GOT3 (cell line): ENCODE results near the gene PCK2.
A peak's percentile ranks its signal among the peaks of the same experiment; 100 is the strongest.
"Not testable (repeated sequence)": the region's sequence is repeated elsewhere in the genome, so short reads cannot be mapped to it uniquely, and the experiment has no call there.

Source experiments
- DNase-seq: peaks from one replicate; lab custom pipeline; 2025; ENCODE audit warnings: mixed read lengths; lab: John Stamatoyannopoulos, UW

The PCK2 gene

GRCh38 chr14:24093901-24094840 is at the start of gene PCK2:
Gene PCK2, plus strand, starts transcription at chr14:24094311. Its CDS starts 95 bp downstream, at chr14:24094406.
- DNase-seq = peak; percentile 35

DNA sequence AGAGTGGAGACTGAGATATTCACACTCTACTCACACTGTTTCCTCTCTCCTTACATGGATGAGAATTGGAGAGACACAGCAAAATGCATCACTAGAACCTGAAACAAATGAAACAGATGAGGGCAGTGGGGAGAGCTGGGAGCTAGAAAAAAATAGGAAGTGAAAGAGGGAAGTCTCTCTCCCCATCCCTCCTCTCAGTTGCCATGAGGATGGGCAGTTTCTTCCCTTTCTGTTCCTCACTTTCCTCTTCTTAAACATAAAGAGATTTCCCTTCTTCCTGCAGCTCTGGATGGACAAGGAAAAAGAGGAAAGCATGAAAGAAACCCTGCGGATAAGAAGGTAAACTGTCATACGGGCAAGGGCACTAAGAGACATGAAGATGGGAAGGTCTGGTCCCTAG is 45.1 kb upstream of the PCK2 start:
- not testable (repeated sequence) for DNase-seq

DNA sequence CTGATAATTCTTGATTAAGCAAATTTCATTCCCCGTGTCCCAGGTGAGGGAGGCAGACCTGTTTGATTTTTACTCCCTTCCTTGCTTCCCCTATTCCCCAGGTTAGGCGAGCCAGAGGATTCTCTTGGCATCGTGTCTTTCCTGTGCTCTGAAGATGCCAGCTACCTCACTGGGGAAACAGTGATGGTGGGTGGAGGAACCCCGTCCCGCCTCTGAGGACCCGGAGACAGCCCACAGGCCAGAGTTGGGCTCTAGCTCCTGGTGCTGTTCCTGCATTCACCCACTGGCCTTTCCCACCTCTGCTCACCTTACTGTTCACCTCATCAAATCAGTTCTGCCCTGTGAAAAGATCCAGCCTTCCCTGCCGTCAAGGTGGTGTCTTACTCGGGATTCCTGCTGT is 43.4 kb upstream of the PCK2 start:
- DNase-seq = not testable (repeated sequence)

DNA sequence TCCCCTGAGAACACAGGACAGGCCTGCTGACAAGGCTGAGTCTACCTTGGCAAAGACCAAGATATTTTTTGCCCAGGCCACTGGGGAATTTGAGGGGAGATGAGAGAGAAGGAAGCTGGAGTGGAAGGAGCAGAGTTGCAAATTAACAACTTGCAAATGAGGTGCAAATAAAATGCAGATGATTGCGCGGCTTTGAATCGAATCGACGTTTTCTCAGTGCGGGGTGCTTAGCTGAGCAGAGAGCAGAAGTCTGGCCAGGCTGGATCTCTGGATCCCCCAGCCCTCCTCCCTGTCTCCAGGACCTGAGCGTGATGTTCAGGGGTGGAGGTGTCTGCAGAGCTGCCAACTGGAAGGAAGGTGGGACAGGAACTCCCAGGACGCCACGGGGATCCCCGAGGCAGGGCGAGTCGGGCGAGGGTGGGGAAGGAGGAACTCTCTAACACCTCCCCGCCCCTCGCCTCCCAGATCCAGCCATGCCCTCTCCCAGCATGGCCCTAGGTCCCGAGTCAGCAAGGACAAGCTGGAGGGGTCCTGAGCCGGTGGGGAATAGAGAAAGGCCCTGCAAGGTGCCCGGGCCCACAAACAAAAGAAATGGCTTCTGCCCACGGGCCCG is 42.8 kb upstream of the PCK2 start:
- no peak for DNase-seq

DNA sequence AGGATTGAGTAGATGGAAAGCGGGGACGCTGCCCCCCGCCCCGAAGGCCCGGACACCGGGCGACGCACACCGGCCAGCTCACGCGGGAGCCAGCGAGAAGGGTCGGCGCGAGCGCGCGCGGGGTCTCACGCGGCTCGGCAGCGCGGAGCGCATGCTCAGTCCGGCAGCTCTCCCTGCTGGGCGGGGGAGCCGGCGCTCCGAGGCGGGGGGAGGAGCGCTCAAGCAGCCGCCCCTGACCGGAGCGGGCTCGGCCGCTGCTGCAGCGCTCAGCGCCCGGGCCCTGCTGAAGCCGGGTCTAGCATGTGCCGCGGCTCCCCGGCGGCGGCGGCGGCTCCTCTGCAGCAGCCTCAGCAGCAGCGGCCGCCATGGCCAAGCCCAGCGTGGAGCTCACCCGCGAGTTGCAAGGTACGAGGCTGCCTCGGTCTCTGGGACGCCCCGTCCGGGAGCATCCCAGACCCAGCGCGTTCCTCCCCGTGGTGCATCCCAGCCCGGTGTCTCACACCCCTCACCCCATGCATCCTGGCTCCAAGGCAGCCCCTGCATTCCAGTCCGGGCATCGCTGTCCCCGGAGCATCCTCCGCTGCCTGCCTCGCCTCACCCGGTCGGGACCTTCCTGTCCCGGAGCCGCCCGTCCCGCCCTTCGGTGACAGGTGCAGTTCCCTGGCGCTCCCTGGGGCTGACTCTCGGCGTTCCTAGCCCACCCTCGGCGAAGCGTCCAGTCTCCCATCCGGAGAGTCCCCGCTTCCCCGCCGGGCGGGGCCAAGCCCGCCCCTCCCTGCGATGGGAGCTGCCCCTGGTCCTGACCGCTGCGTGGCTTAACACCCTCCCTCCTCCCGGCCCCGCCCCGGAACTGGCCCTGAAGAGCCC is 42.1 kb upstream of the PCK2 start, which contains the start of gene CARMIL3:
TSS of gene CARMIL3 (plus strand) at position 221 of the 867 bp plus-strand sequence. CDS start at position 366, 145 bp downstream.
- no peak for DNase-seq

DNA sequence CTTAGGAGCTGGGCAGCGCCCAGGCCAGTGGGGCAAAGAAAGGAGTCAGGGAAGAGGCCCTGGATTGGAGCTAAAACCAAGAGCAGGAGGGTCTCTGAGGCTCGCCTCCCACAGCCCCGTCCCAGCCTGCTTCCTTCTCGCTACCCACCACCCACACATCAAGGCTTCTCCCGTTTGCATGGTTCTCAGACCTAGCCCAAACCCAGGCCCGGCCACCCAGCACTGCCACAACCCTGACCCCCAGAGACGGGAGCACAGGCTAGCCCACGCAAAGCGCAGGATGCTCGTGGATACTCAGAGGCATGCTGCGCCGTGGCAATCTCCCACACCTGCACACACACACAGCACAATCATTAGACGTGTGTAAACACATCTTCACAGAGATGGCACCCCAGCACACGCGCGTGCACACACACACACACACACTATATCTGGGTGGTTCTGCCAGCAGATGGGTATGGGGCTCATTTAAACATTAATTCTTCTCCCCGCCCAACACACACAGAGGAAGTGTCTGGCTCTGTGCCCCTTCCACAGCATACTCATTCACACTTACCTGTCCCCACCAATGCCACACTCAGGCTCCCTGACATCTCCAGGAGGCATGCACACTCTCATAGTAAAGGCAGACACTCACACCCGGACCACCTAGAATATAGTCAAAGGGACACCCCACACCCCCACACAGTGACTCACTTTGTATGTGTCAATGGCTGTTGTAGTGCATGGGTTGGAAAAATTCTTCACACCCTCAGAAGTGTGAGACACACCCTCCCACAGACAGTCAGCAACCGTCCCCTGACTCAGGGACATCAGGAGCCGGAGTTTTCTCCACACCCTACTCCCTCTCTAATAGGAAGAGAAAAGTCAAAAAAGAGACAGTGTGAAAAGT is 41.2 kb upstream of the PCK2 start:
- DNase-seq = no peak

GRCh38 chr14:24053548-24054323 is 40.4 kb upstream of the PCK2 start:
- DNase-seq = no peak

DNA sequence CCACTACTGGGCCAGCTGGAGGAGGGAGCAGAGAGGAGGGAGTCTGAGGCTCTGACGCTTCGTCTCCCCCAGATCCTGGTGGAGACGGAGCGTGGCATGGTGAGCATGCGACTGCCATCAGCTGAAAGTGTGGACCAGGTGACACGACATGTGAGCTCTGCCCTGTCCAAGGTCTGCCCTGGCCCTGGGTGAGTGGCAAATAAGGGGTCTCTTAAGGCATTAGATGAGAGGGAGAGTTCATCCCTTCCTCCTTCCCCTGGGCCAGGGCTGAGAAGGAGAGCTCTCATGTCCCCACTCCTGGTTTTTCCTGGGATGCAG is 39.8 kb upstream of the PCK2 start:
- DNase-seq = no peak

GRCh38 chr14:24054646-24055045 is 39.5 kb upstream of the PCK2 start:
- DNase-seq = no peak

DNA sequence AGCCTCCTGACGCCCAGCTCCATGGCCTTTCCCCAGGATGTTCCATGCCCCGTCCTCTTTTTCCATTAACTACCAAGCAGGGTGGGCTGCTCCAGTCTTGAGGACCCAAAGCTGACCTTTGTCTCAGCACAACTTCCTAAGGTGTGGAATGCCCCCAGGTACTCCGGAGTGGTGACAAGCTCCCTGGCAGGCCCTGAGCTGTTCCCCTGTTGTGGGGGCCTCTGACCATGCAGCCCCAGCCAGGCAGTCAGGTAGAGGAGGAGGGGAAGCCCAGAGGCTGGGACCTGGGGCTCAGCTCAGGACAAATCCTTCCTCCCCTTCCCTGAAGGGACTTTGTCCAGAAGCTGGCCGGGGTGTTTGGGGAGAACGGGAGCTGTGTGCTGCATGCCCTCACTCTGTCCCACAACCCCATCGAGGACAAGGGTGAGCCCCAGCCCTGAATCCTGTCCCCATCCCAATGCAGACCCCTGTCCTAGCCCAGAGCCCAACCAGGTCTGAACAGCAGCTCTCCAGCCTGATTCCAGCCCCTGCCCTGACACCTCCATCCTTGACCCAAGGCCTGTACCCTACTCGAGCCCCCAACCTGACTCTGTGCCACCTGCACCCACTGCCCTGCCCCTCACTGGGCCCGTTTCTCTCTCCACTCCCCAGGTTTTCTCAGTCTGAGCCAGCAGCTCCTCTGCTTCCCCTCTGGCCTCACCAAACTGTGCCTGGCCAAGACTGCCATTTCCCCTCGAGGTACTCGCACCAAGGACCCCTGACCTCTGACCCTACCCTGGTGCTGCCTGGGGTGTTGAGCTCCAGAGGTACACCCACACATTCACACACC is 37.9 kb upstream of the PCK2 start:
- DNase-seq = no peak

GRCh38 chr14:24056800-24057184 is 37.3 kb upstream of the PCK2 start:
- DNase-seq = no peak

GRCh38 chr14:24057271-24057670 is 36.8 kb upstream of the PCK2 start:
- no peak for DNase-seq

DNA sequence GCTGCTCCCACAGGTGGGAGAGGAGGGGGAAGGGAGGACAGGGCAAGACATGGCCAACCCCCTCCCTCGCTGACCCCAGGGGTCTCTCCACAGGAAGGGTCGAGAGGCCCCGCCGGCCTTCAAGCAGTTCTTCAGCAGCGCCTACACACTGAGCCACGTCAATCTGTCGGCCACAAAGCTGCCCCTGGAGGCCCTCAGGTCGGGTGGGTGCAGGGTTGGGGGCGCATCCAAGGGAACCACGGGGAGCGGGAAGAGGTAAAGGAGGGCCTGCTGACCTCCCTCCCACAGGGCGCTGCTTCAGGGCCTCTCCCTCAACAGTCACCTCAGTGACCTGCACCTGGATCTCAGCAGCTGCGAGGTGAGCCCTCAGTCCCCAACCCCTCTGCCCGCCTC is 36.2 kb upstream of the PCK2 start:
- DNase-seq = no peak

DNA sequence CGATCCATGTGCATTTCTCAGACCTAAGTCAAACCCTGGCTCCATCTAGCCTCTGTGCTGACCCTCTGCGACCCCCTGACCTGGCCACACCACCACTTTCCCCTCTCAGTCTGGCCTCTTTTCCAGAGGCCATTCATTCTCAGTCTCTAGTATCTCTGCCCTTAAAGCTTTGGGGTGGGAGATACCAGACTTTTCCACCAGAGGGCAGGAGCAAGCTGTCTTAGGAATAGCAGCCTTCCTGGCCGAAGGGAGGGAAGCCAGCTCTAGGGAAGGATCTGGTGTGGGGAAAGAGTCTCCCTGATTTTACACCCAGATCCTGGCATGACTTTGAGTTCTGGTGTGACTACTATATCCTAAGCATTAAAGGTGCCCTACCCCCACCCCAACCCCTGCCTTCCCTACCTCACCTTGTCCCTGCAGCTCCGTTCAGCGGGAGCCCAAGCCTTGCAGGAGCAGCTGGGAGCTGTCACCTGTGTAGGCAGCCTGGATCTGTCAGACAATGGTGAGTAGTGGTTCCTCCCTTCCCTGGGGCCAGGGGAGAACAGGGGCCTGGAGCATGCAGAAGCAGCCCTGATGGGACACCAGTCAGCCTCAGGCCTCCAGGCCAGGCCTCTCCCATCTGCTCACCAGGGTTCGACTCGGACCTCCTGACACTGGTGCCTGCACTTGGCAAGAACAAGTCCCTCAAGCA is 35.7 kb upstream of the PCK2 start:
- peak; percentile 1 for DNase-seq

- DNase-seq = no peak
These were observed 35.1 kb upstream of the PCK2 start for GRCh38 chr14:24058951-24059475.

- DNase-seq = no peak
These were observed 34.2 kb upstream of the PCK2 start for GRCh38 chr14:24059841-24060388.

- DNase-seq = no peak
These were observed 33.7 kb upstream of the PCK2 start for GRCh38 chr14:24060443-24060842.
